CD4-positive, alpha-beta T cell treated with Interleukin-15 for 4 hours (primary cell): ENCODE data around the gene TCERG1L.

ENCODE experiments used
- DNase-seq: peaks from one replicate; pipeline ENCODE4 v3.0.0-alpha.2; 2020; ENCODE audit warnings: low spot score

Gene TCERG1L

GRCh38 chr10:131226446-131227162, 84.9 kb downstream of the TCERG1L start:
- DNase-seq, result no peak

DNA sequence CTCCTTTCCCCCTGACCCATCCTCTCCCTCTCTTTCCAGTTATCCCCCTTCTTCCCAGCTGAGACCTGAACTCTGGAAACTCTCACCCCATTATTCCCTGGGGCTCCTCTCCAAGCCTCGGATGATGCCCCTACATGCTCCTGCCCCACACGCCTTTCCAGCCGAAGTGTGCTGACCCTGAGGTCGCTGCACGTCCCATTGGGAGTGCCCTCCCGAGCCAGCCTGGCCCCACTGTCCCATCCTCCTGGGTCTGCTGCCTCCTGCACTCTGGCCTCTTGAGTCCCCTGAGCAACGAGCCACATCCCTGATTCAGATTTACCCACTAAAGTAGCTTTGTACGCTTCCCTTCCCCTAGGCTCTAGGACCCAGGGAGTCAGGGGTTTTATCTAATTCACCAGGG, 87.4 kb downstream of the TCERG1L start:
- DNase-seq, result no peak

DNA sequence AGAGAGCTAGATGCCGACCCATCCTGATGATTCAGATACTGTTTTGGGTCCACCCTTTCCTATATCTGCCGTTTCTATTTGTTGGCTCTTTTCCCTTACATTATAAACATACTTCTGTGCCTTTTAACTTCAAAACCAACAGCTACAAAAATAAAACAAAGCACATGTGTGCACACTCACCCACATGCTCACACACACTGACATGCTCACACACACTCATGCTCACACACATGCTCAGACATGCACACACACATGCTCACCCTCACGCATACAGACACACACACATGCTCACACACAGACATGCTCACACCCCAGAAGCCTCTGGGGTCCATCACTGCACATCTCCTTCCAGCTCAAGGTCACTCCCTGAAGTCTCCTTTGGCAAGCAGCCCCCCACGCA, 88.1 kb downstream of the TCERG1L start:
- DNase-seq, result no peak

DNA sequence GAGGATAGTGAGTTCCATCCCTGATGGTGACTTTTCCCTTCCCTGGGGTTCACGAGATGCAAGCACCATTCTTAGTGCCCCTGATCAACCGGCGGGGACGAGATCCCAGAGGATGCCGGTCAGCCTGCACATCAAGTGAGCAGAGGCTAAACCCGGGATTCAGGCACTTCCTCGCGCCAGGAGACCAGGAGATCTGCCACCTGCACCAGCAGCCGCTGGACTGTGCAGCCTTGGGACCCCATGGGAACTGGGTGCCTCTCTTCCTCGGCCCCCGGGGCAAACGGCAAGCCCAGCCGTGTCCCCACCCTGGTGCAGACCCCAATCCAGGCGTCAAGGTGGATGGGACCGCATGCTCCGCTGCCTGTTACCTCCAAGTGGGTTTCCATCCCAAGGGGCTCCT, 88.5 kb downstream of the TCERG1L start:
- DNase-seq, result no peak

DNA sequence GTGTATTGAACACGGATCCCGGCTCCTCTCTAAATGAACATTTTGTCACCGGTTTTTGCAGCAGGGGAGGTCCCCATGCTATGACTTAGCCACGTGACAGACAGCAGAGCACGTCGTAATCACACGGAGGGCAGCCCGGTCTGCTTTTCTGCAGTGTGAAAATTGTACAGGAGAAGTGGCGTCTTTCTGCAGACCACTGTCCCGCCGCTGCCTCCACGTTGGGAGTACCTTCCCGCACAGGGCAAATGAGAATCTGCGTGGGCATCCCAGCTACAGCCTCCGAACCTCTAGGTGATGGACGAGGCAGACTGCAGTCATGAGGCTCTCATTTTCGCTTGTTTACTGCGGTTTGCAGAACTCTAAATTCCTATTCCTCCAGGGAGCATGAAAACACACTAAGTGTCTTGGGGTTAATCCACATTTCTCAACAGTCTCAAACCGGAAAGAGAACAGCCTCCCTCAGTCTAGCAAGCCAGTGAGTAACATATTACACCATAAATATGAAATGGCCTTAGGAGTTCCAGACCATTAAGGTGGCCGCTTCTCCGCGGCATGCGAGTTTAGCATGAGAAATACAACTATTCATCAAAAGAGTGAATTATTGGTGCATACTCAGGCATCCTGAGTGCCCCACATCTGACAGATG, 89.8 kb downstream of the TCERG1L start:
- no peak for DNase-seq

DNA sequence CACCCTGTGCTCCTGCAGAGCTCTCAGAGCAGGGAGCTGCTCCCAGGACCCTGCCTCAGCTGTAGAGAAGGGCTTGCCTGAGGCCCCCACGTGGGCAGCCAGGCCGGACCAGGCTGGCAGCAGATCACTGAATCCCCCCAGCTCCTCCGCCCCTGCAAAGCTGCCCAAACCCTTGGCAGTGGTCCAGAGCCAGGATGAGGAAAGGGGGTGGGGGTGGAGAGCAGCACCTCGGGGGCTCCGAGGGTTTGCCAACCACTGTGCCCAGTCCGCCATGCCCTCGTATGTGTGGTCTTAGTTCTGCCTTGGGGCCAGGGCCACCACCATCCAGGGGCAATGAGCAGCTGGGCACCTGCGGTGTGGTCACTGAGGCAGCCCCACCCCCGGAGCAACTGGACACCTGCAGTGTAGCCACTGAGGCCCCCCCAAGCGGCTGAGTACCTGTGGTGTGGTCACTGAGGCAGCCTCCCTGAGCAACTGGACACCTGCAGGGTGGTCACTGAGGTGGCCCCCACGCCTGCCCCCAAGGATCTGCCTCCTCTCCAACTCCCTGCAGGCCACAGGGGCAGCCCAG, 90.8 kb downstream of the TCERG1L start:
- DNase-seq, result no peak

DNA sequence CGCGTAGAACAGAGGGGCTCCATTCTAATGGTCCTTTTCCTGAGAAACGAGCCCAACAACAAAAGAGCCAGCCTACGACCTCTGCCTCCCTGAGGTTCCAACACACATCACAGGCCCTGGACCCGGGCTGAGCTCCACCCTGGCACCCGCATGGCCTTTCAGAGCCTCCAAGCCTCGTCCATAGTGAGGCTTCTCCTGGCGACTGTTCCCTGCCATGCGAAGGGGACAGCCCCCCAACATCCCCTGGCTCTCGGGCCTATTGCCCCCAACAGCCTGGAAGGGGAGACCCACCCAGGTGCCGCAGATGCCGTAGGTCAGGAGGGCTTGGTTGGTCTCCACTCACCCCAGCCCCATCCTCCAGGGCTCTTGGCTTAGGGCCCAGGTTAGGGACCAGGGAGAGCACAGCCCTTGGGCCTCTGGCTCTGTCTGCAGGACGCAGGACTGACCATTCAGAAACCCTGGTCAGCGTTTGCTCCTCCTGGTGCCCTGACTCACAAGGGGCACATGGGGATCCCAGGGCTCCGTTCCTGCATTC, 91.5 kb downstream of the TCERG1L start:
- DNase-seq, result no peak

GRCh38 chr10:131219584-131219886, 92.0 kb downstream of the TCERG1L start:
- DNase-seq, result no peak

- no peak for DNase-seq
Measured at GRCh38 chr10:131218811-131219583, 92.5 kb downstream of the TCERG1L start.

DNA sequence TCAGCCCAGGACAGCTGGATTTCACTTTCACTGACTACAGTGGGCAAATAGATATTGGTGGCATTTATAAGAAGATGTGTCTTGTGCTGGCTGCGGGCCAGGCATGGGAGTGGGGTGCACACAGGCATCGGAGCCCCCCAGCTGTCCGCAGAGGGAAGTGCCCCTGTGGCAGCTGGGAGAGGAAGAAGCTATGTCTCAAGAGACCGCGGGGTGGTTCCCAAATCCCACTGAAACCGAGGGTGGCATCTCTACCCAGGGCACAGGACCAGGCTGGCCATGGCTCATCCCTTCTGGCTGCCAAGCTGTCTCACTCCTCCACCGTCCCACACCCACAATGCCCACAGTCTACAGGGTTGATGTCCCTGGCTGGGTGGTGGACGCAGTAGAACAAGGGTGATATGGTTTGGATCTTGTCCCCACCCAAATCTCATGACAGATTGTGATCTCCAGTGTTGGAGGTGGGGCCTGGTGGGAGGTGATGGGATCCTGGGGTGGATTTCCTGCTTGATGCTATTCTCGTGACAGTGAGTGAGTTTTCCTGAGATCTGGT, 94.8 kb downstream of the TCERG1L start:
- DNase-seq, result no peak

DNA sequence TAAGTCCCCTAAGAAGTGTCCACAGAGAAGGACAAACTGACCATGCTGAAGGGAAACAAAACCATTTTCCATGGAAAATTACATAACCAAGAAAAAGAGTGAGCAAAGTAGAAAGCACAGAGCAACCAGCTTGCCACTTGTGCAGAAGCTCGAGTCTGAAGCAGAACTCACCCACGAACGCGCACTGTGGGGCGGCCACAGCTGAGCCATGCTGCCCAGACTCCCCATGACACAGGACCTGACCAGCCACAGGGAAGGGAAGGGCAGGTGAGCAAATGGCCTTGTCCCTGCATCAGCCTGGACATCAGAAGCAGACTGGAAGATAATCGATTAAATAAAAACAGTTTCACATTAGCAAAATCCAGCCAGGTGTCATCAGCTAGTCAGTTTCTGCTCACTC, 95.7 kb downstream of the TCERG1L start:
- DNase-seq, result no peak

GRCh38 chr10:131214521-131215244, 96.8 kb downstream of the TCERG1L start:
- no peak for DNase-seq

GRCh38 chr10:131213741-131214505, 97.6 kb downstream of the TCERG1L start:
- DNase-seq, result no peak

DNA sequence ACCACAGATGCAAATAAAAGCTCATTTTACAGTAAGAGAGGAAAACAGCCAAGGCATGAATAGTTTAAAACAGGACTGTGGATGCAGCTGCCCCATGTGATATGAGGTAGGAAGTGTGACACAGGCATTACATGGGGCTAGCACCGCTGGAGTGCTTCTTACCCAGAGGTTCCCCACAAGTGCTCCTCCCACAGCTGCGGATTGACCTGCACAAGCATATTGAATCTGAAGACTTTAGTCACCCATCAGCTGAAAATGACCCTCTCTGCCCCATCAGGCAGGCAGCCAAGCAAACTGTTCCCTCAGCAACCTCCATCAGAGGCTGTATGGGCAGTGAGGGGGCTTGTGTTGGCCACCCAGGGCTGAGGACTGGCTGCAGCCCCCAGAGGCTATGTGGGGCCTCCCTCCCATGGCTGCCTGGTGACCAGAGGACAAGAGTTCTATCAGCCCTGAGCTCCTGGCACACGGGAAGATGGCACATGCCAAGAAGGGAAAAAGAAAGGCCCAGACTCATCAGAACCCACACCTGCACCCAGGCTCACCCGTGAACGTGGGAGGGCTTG, 98.7 kb downstream of the TCERG1L start:
- no peak for DNase-seq

GRCh38 chr10:131211965-131212619, 99.4 kb downstream of the TCERG1L start:
- DNase-seq, result no peak

- DNase-seq, result no peak
Measured at GRCh38 chr10:131211559-131211958, 100.0 kb downstream of the TCERG1L start.

DNA sequence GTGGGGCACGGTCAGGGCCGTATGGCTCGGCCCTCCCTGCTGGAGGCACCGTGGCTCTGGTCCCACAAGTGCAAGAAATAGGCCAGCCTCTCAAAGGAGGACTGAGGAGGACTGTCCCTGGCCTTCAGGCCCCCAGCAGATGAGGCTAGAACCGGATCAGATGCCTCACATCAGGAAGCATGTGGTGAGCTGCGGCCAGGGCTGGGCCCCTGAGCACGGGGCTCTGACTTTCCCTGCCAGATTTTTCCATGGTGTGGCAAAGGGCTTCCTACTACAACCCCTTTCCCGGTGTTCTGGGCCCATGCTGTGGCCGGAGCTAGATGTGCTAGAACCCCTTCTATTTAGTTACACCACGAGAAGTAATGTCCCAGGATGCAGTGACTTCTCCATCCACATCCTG, 100.4 kb downstream of the TCERG1L start:
- no peak for DNase-seq

GRCh38 chr10:131210181-131210580, 101.3 kb downstream of the TCERG1L start:
- DNase-seq, result no peak

DNA sequence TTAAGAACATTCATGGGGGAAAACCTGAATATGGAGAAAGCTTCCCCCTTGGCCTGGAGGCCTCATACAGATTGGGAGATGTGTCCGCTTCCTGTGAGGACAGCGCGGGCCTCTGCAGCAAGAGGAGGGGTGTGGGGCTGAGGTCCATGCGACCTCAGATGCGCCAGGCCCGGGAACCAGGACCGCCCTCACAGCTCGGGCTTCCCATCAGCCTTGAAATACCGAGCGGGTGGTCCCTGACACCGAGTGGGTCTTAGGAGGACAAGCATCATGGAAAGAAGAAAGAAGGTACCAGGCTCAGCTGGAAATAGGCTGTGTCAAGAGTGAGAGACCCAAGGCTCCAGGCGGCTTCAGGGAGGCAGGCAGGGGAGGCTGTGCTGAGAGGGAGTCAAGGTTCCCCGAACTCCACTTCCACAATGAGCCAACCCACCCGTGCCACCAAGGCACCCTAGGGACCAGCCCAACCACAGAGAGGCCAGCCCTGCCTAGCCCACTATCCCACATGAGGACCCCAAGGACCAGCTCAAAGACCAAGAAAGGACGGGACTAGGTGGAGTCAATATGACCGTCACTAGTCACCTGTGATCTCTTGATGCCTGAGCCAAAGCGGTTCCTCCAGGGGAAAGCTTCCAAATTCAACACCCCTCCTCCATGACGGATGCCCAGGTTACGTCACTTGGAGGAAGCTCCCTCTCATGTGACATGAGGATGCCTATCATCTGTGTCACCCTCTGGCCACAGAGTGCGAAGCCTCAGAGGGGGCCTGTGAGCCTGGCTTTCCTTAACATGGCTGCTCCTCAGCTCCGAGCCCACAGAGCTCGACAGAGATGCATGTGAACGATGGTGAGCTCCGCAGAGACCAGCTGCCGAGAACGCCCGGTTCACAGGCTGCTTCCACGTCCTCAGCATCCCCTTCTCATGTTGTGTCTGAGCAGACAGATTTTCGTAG, 103.7 kb downstream of the TCERG1L start:
- no peak for DNase-seq
